ENCODE data around the gene ZBTB11. TPM values are rescaled to one million over a fixed set of nuclear protein-coding genes. Genes with fewer than 3 reads are reported as not detected.

Gene ZBTB11
- total RNA-seq, 2 experiments from 2014 or later: 28.0 to 30.3 TPM

- intact Hi-C loops (cut with micrococcal nuclease): no loop called here
- CTCF ChIA-PET: no interaction called here
- POLR2A ChIA-PET: interaction anchor here (0.8 kb wide), 1 partner anchor 97 kb away, joined by 3 read pairs; the partner anchor contains the start of gene PCNP
- no peak overlapping the region for H3K4me3 Mint-ChIP-seq
- H3K27ac Mint-ChIP-seq: no peak overlapping the region
- H3K9me3 Mint-ChIP-seq: no peaks in the 10 kb centered on the region
- no peaks in the 10 kb centered on the region for H3K27me3 Mint-ChIP-seq
- DNase-seq: no peak
- H3K4me1 Mint-ChIP-seq (ENCODE audit: low read depth): peaks cover 34% of the 10 kb centered on the region
- H3K36me3 Mint-ChIP-seq: peaks cover 27% of the 10 kb centered on the region
Observed at GRCh38 chr3:101671014-101671413, 5.9 kb downstream of the ZBTB11 start.

GRCh38 chr3:101667844-101668243 lies 9.1 kb downstream of the ZBTB11 start:
- peaks cover 13% of the 10 kb centered on the region for H3K4me1 Mint-ChIP-seq (ENCODE audit: low read depth)
- intact Hi-C loops (cut with micrococcal nuclease): loop anchor here (2.0 kb wide), 1 partner anchor 15 kb away; no protein-coding TSS in a partner anchor
- H3K27ac Mint-ChIP-seq: no peak overlapping the region
- no peak for DNase-seq
- ChIA-PET POLR2A (no interaction called here), CTCF (interaction anchor here (1.5 kb wide), 1 partner anchor 17 kb away, joined by 3 read pairs; no protein-coding TSS in a partner anchor)
- H3K9me3 Mint-ChIP-seq: no peaks in the 10 kb centered on the region
- no peaks in the 10 kb centered on the region for H3K27me3 Mint-ChIP-seq
- no peak overlapping the region for H3K4me3 Mint-ChIP-seq
- peaks cover 47% of the 10 kb centered on the region for H3K36me3 Mint-ChIP-seq

DNA sequence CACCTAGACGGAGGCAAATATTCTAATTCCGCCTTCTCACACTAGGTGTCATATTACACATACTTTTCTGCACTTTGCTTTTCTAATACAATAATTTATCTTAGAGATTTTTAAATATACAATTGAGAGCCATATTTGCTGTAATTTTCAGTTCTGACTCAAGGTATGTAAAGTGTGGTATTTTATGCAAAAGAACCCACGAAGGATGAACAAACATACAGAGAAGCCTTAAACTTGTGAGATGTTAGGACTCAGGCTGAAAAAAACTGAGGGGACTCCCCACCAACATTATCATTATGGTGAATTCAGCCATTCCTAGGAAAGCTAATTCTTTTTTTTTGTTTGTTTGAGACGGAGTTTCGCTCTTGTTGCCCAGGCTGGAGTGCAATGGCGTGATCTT lies 9.6 kb downstream of the ZBTB11 start:
- H3K27ac Mint-ChIP-seq: no peak overlapping the region
- peaks cover 7% of the 10 kb centered on the region for H3K4me1 Mint-ChIP-seq (ENCODE audit: low read depth)
- no peak for DNase-seq
- peaks cover 49% of the 10 kb centered on the region for H3K36me3 Mint-ChIP-seq
- H3K4me3 Mint-ChIP-seq: no peak overlapping the region
- H3K9me3 Mint-ChIP-seq: no peaks in the 10 kb centered on the region
- intact Hi-C loops (cut with micrococcal nuclease): loop anchor here (2.0 kb wide), 1 partner anchor 15 kb away; no protein-coding TSS in a partner anchor
- no peaks in the 10 kb centered on the region for H3K27me3 Mint-ChIP-seq
- ChIA-PET CTCF (no interaction called here), POLR2A (interaction anchor here (2.1 kb wide), 1 partner anchor 8 kb away, joined by 7 read pairs; no protein-coding TSS in a partner anchor)

DNA sequence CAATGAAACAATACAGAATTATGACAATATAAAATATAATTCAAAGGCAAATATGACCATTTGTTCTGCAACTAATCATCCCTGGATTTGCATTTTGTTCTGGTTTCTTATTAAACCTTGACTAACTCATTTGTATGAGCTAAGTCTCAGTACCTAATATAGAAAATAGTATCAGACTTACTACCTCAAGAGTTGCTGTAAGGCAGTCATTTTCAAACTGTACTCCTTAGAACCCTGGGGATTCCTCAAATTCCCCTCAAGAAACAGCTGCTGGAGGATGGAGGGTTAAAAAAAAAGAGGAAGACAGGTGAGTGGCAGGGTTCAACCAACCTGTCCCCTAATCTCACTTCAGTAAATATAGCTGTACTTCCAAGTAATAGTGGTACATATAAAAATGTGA lies 11.1 kb downstream of the ZBTB11 start:
- POLR2A ChIA-PET: interaction anchor here (2.1 kb wide), 1 partner anchor 10 kb away, joined by 7 read pairs; no protein-coding TSS in a partner anchor
- Mint-ChIP-seq H3K27ac (no peak overlapping the region), H3K4me1 (ENCODE audit: low read depth) (peaks cover 3% of the 10 kb centered on the region), H3K27me3 (no peaks in the 10 kb centered on the region), H3K9me3 (no peaks in the 10 kb centered on the region), H3K4me3 (no peak overlapping the region), H3K36me3 (peaks cover 48% of the 10 kb centered on the region)
- intact Hi-C loops (cut with micrococcal nuclease): loop anchor here (2.0 kb wide), 1 partner anchor 13 kb away; no protein-coding TSS in a partner anchor
- no peak for DNase-seq
- CTCF ChIA-PET: interaction anchor here (1.0 to 1.4 kb wide), 4 partner anchors 10 to 76 kb away, joined by 3 read pairs; no protein-coding TSS in a partner anchor

DNA sequence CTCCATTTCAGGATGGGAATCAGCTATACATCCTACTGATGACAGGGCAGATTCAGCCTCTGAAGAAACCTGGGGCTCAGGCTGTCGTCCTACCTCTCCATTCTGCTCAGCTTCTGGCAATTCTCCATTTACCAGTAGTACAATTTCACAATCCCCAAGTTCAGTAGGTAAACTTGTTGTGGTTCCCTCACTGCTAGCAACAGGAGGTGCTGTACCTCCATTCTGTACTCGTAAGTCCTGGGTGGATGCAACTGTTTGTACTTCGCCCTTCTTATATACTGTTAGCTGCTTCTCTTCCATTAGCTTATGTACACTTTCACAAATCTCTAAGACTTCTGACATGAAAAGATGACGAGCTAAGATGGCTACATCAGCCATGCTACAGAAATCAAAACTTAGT lies 11.6 kb downstream of the ZBTB11 start:
- Mint-ChIP-seq H3K36me3 (peaks cover 52% of the 10 kb centered on the region), H3K9me3 (no peaks in the 10 kb centered on the region), H3K4me1 (ENCODE audit: low read depth) (peaks cover 3% of the 10 kb centered on the region), H3K4me3 (no peak overlapping the region), H3K27me3 (no peaks in the 10 kb centered on the region), H3K27ac (no peak overlapping the region)
- intact Hi-C loops (cut with micrococcal nuclease): no loop called here
- CTCF ChIA-PET: interaction anchor here (1.0 to 1.4 kb wide), 3 partner anchors 11 to 76 kb away, joined by 3 read pairs; no protein-coding TSS in a partner anchor
- POLR2A ChIA-PET: interaction anchor here (2.1 kb wide), 1 partner anchor 10 kb away, joined by 7 read pairs; no protein-coding TSS in a partner anchor
- DNase-seq: no peak

- ChIA-PET POLR2A (no interaction called here), CTCF (no interaction called here)
- no peak overlapping the region for H3K27ac Mint-ChIP-seq
- DNase-seq: no peak
- no peak overlapping the region for H3K4me3 Mint-ChIP-seq
- intact Hi-C loops (cut with micrococcal nuclease): no loop called here
- H3K4me1 Mint-ChIP-seq (ENCODE audit: low read depth): no peaks in the 10 kb centered on the region
- H3K9me3 Mint-ChIP-seq: no peaks in the 10 kb centered on the region
- H3K27me3 Mint-ChIP-seq: no peaks in the 10 kb centered on the region
- H3K36me3 Mint-ChIP-seq: peaks cover 59% of the 10 kb centered on the region
Observed at GRCh38 chr3:101660714-101661113, 16.2 kb downstream of the ZBTB11 start.

DNA sequence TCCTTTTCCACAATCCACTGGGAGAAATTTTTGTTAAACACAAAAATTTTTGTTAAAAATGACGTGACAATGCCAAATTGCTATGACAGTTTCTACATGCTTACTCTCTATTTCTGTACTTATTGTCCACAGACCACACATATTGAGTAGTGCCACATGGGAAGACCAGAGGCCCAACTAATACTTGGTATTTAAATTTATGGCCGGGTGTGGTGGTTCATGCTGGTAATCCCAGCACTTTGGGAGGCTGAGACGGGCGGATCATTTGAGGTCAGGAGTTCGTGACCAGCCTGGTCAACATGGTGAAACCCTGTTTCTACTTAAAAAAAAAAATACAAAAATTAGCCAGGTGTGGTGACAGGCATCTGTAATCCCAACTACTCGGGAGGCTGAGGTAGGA lies 20.3 kb downstream of the ZBTB11 start:
- H3K27ac Mint-ChIP-seq: no peak overlapping the region
- no peak overlapping the region for H3K4me3 Mint-ChIP-seq
- no peaks in the 10 kb centered on the region for H3K27me3 Mint-ChIP-seq
- ChIA-PET POLR2A (interaction anchor here (0.6 kb wide), 1 partner anchor 53 kb away, joined by 3 read pairs; no protein-coding TSS in a partner anchor), CTCF (no interaction called here)
- no peaks in the 10 kb centered on the region for H3K4me1 Mint-ChIP-seq (ENCODE audit: low read depth)
- H3K9me3 Mint-ChIP-seq: no peaks in the 10 kb centered on the region
- no peak for DNase-seq
- intact Hi-C loops (cut with micrococcal nuclease): no loop called here
- H3K36me3 Mint-ChIP-seq: peaks cover 59% of the 10 kb centered on the region

DNA sequence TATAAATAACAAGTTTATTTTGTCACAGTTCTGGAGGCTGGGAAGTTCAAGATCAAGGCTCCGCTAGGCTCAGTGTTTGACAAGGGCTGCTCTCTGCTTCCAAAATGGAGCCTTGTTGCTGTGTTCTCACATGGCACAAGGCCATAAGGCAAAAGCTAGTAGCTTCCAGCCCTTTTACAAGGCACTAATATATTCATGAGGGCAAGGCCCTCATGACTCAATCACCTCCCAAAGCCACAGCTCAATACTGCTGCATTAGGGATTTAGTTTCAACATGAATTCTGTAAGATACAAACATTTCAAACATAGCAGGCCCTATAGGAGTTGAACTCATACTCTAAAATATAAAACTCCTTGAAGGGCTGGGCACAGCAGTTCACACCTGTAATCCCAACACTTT lies 30.2 kb downstream of the ZBTB11 start:
- Mint-ChIP-seq H3K4me3 (no peak overlapping the region), H3K36me3 (peaks cover 14% of the 10 kb centered on the region), H3K9me3 (no peaks in the 10 kb centered on the region), H3K27ac (no peak overlapping the region), H3K27me3 (no peaks in the 10 kb centered on the region), H3K4me1 (ENCODE audit: low read depth) (peaks cover 32% of the 10 kb centered on the region)
- CTCF ChIA-PET: no interaction called here
- DNase-seq: no peak
- POLR2A ChIA-PET: interaction anchor here (0.7 kb wide), 1 partner anchor 73 kb away, joined by 3 read pairs; the partner anchor contains the start of gene PCNP
- intact Hi-C loops (cut with micrococcal nuclease): no loop called here

DNA sequence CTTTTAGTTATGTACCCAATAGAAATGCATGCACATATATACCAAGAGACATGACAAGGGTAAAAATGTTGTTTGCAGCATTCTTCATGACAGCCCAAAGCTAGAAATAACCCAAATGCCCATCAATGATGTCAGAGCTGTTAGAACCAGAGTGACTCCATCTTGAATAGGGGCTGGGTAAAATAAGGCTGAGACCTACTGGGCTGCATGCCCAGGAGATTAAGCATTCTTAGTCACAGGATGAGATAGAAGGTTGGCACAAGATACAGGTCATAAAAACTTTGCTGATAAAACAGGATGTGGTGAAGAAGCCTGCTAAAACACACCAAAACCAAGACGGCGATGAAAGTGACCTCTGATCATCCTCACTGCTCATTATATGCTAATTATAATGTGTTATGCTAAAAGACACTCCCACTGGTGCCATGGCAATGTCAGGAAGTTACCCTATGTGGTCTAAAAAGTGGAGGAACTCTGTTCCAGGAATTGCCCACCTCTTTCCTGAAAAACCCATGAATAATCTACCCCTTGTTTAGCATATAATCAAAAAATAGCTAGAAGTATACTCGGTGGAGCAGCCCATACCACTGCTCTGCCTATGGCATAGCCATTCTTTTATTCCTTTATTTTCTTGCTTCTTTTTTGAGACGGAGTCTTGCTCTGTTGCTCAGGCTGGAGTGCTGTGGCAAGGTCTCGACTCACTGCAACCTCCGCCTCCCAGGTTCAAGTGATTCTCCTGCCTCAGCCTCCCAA lies 32.9 kb downstream of the ZBTB11 start:
- ChIA-PET POLR2A (interaction anchor here (1.3 to 1.5 kb wide), 3 partner anchors 32 to 125 kb away, joined by 3 to 4 read pairs (median 4); partner anchors contain the start of gene ZBTB11), CTCF (interaction anchor here (0.6 kb wide), 1 partner anchor 262 kb away, joined by 3 read pairs; no protein-coding TSS in a partner anchor)
- H3K4me1 Mint-ChIP-seq (ENCODE audit: low read depth): peaks cover 32% of the 10 kb centered on the region
- peaks cover 6% of the 10 kb centered on the region for H3K36me3 Mint-ChIP-seq
- H3K27me3 Mint-ChIP-seq: no peaks in the 10 kb centered on the region
- peak overlapping the region; percentile 87 for H3K27ac Mint-ChIP-seq
- peak; percentile 69 for DNase-seq
- H3K4me3 Mint-ChIP-seq: no peak overlapping the region
- no peaks in the 10 kb centered on the region for H3K9me3 Mint-ChIP-seq
- intact Hi-C loops (cut with micrococcal nuclease): loop anchor here (1.0 to 5.0 kb wide), 9 partner anchors 33 to 1182 kb away; partner anchors contain the start of genes RPL24 and ZBTB11

GRCh38 chr3:101643009-101643844 lies 33.7 kb downstream of the ZBTB11 start:
- ChIA-PET CTCF (no interaction called here), POLR2A (interaction anchor here (1.3 to 1.5 kb wide), 2 partner anchors 68 to 124 kb away, joined by 4 read pairs; no protein-coding TSS in a partner anchor)
- peaks cover 1% of the 10 kb centered on the region for H3K36me3 Mint-ChIP-seq
- peaks cover 32% of the 10 kb centered on the region for H3K4me1 Mint-ChIP-seq (ENCODE audit: low read depth)
- no peak for DNase-seq
- H3K9me3 Mint-ChIP-seq: no peaks in the 10 kb centered on the region
- no peak overlapping the region for H3K4me3 Mint-ChIP-seq
- H3K27me3 Mint-ChIP-seq: no peaks in the 10 kb centered on the region
- intact Hi-C loops (cut with micrococcal nuclease): loop anchor here (5.0 kb wide), 2 partner anchors 421 to 1181 kb away; no protein-coding TSS in a partner anchor
- H3K27ac Mint-ChIP-seq: peak overlapping the region; percentile 87

- Mint-ChIP-seq H3K9me3 (no peaks in the 10 kb centered on the region), H3K27me3 (no peaks in the 10 kb centered on the region), H3K4me1 (ENCODE audit: low read depth) (peaks cover 32% of the 10 kb centered on the region), H3K36me3 (no peaks in the 10 kb centered on the region), H3K4me3 (no peak overlapping the region), H3K27ac (no peak overlapping the region)
- DNase-seq: no peak
- CTCF ChIA-PET: no interaction called here
- POLR2A ChIA-PET: no interaction called here
- intact Hi-C loops (cut with micrococcal nuclease): loop anchor here (5.0 kb wide), 2 partner anchors 420 to 1180 kb away; no protein-coding TSS in a partner anchor
Observed at GRCh38 chr3:101642441-101642840, 34.5 kb downstream of the ZBTB11 start.
